ENCODE results near the gene FOXL3. TPM values are rescaled to one million over a fixed set of nuclear protein-coding genes. Genes with fewer than 3 reads are reported as not detected.

FOXL3 gene
- polyA plus RNA-seq, 1 experiment = not detected

DNA sequence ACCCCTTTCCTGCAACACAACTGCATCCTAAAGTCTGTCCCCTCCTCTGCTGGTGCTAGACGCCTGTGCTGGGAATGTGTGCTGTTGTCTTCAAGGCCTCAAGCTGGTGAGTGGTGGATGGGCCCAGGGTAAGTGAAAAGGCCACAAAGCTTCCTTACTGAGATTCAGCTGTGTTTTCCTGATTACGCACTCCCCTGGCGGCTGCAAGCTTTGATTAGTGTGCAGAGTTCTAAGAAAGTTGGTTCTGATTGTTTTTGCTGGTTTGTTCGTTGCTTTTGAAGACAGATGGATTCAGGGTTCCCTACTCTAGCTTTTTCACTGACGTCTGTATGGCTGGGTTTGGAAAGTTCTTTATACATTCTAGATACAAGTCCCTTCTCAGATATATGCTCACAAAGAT, 11.9 kb upstream of the FOXL3 start:
- no peak overlapping the region for H3K27ac ChIP-seq (ENCODE audit: low read depth, low read length)
- H3K9me3 ChIP-seq (ENCODE audit: control insufficient read depth, insufficient read depth, low read length) = peaks cover 21% of the 10 kb centered on the region
- TF ChIP-seq, protein P1, sequence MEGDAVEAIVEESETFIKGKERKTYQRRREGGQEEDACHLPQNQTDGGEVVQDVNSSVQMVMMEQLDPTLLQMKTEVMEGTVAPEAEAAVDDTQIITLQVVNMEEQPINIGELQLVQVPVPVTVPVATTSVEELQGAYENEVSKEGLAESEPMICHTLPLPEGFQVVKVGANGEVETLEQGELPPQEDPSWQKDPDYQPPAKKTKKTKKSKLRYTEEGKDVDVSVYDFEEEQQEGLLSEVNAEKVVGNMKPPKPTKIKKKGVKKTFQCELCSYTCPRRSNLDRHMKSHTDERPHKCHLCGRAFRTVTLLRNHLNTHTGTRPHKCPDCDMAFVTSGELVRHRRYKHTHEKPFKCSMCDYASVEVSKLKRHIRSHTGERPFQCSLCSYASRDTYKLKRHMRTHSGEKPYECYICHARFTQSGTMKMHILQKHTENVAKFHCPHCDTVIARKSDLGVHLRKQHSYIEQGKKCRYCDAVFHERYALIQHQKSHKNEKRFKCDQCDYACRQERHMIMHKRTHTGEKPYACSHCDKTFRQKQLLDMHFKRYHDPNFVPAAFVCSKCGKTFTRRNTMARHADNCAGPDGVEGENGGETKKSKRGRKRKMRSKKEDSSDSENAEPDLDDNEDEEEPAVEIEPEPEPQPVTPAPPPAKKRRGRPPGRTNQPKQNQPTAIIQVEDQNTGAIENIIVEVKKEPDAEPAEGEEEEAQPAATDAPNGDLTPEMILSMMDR (IDR thresholded peaks at IDR 0.05; ENCODE audit: low read depth, low read length) = no peak
- H3K27me3 ChIP-seq (ENCODE audit: control insufficient read depth, insufficient read depth, low read length) = peaks cover 24% of the 10 kb centered on the region
- no peak overlapping the region for H3K4me3 ChIP-seq (ENCODE audit: low read depth, low read length)
- ChIA-PET POLR2A (no interaction called here), CTCF (no interaction called here)
- no peak for DNase-seq (ENCODE audit: low read depth, low spot score)

DNA sequence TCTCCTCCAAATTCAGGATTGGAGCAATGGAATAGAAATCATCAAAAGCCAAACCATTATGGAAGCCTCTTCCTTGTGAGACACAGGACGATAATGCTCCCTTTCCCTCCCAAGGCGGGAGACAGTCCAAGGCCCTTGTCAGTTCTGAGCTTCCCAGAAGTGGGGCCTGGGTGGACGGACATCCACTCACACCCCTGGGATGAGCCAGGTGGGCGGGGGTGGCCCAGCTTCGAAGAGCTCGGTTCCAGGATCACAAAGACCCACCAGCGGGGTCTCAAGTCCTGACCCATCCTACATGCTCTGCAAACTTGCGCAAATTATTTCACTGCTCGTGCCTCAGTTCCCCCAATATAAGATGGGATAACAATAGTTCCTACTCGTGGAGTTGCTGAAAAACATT, 10.1 kb upstream of the FOXL3 start:
- Histone ChIP-seq H3K27me3 (ENCODE audit: control insufficient read depth, insufficient read depth, low read length) (peaks cover 34% of the 10 kb centered on the region), H3K27ac (ENCODE audit: low read depth, low read length) (no peak overlapping the region), H3K4me3 (ENCODE audit: low read depth, low read length) (no peak overlapping the region), H3K9me3 (ENCODE audit: control insufficient read depth, insufficient read depth, low read length) (peaks cover 21% of the 10 kb centered on the region)
- POLR2A ChIA-PET = no interaction called here
- DNase-seq (ENCODE audit: low read depth, low spot score) = no peak
- CTCF ChIA-PET = no interaction called here
- TF ChIP-seq, protein P1 (IDR thresholded peaks at IDR 0.05; ENCODE audit: low read depth, low read length) = no peak

DNA sequence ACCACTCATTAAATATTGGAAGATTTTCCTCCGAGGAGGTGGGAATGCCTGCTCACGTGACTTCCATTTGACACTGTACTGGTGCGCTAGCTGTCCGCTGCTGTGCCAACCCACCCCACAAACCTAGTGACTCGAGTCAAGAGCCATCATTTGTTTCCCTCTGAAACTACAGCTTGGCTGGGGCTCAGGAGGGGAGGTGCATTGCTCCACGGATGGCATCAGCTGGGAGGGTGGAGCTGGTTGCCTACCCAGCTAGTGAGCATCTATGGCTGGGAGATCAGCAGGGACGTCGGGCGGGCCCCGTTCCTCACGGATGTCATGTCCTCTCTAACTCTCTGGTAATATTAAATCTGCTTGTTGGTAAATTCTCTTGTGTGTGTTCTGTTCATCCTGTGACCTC, 9.5 kb upstream of the FOXL3 start:
- POLR2A ChIA-PET = no interaction called here
- DNase-seq (ENCODE audit: low read depth, low spot score) = no peak
- H3K27ac ChIP-seq (ENCODE audit: low read depth, low read length) = no peak overlapping the region
- TF ChIP-seq, protein P1 (IDR thresholded peaks at IDR 0.05; ENCODE audit: low read depth, low read length) = no peak
- peaks cover 21% of the 10 kb centered on the region for H3K9me3 ChIP-seq (ENCODE audit: control insufficient read depth, insufficient read depth, low read length)
- H3K4me3 ChIP-seq (ENCODE audit: low read depth, low read length) = no peak overlapping the region
- CTCF ChIA-PET = no interaction called here
- H3K27me3 ChIP-seq (ENCODE audit: control insufficient read depth, insufficient read depth, low read length) = peaks cover 40% of the 10 kb centered on the region

DNA sequence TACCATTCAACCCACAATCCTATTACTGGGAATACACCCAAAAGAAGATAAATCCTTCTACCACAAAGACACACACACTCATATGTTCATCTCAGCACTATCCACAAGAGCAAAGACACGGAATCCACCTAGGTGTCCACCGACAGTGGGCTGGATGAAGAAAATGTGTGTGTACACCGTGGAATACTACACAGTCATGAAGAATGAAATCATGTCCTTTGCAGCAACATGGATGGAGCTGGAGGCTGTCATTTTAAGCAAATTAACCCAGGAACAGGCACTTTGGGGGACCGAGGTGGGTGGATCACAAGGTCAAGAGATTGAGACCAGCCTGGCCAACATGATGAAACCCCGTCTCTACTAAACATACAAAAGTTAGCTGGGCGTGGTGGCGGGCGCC, 8.3 kb upstream of the FOXL3 start:
- ChIA-PET CTCF (no interaction called here), POLR2A (no interaction called here)
- Histone ChIP-seq H3K4me3 (ENCODE audit: low read depth, low read length) (no peak overlapping the region), H3K9me3 (ENCODE audit: control insufficient read depth, insufficient read depth, low read length) (peaks cover 12% of the 10 kb centered on the region), H3K27ac (ENCODE audit: low read depth, low read length) (no peak overlapping the region), H3K27me3 (ENCODE audit: control insufficient read depth, insufficient read depth, low read length) (peaks cover 41% of the 10 kb centered on the region)
- no peak for DNase-seq (ENCODE audit: low read depth, low spot score)
- TF ChIP-seq, protein P1 (IDR thresholded peaks at IDR 0.05; ENCODE audit: low read depth, low read length) = no peak

DNA sequence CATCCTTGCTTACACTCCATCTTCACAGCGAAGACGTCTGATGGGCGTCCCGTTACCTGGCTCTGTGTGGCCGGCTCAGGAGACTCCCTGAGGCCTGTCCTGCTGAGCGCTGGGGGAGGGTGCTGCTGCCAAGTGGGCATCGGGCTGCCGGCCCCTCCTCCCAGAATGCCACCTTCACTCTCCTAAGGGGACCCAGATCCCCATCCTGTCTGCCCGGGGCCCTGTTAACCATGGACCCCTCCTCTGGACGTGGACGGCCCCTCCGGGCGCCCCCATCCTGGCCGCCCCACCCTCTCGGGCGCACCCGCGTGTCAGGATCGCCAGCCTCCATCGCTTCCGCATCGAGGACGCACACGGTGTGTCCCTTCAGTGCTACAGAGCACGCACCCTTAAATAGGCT, 7.3 kb upstream of the FOXL3 start:
- CTCF ChIA-PET = no interaction called here
- POLR2A ChIA-PET = no interaction called here
- DNase-seq (ENCODE audit: low read depth, low spot score) = no peak
- TF ChIP-seq, protein P1 (IDR thresholded peaks at IDR 0.05; ENCODE audit: low read depth, low read length) = no peak
- Histone ChIP-seq H3K9me3 (ENCODE audit: control insufficient read depth, insufficient read depth, low read length) (peaks cover 5% of the 10 kb centered on the region; the same call in 1 of the 2 replicates), H3K27ac (ENCODE audit: low read depth, low read length) (no peak overlapping the region), H3K4me3 (ENCODE audit: low read depth, low read length) (no peak overlapping the region), H3K27me3 (ENCODE audit: control insufficient read depth, insufficient read depth, low read length) (peaks cover 44% of the 10 kb centered on the region)

All from AG04450 (cell line).